Glomerular endothelial cell (primary cell): ENCODE data around the gene SEH1L. TPM values are rescaled to one million over a fixed set of nuclear protein-coding genes. Genes with fewer than 3 reads are reported as not detected.
"Not testable (repeated sequence)": the region's sequence is repeated elsewhere in the genome, so short reads cannot be mapped to it uniquely, and the experiment has no call there.

Experiments
- DNase-seq: peaks from one replicate; pipeline ENCODE4 v3.0.0-alpha.2; 2011; ENCODE audit warnings: low read depth, low spot score; ENCODE audit errors: extremely low read depth
- total RNA-seq: library from RNA; depleted of rRNA; stranded (reverse); fragments of >200 nt; gene quantifications from 2 replicates; pipeline ENCODE4 v1.2.3, GENCODE V29; 2015

The SEH1L gene
- total RNA-seq, 1 donor from 2014 or later, result 25.3 TPM

DNA sequence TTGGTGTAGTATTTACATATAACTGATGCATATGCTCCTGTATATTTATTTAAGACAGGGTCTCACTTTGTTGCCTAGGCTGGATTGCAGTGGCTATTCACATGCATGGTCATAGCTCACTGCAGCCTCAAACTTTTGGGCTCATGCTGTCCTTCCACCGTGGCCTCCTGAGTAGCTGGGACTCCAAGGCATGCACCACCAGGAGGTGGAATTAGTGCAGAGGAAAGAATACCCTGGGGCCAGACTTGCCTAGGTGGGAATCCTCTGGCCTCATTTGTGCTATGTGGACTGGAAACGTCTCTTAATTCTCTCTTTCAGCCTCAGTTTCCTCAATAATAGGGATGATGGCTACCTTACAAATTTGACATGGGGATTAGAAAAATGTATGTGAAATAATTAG, 45.6 kb downstream of the SEH1L start:
- no peak for DNase-seq

- DNase-seq, result no peak
Observed at GRCh38 chr18:12995424-12995823, 47.6 kb downstream of the SEH1L start.

GRCh38 chr18:12995952-12996477, 48.2 kb downstream of the SEH1L start:
- DNase-seq, result no peak

GRCh38 chr18:12996661-12997292, 49.0 kb downstream of the SEH1L start:
- no peak for DNase-seq

DNA sequence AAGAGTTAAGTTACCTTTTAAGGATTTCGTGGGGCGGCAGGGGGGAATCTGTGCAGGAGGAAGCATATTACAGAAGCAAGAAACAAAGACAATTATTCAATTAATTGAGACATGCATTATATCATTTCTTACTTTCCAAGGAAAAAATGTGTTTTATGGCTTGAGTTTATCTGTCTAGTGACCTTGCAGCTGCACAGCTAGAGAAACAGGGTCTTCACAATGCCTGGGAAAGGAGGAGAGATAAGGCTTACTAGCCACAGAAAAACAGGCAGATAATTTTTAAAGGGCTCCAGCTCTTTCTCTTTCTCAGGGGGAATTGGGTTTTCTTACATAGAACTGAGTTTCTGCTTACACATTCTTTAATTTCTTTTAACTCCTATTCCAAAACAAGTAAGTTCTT, 49.5 kb downstream of the SEH1L start:
- not testable (repeated sequence) for DNase-seq

DNA sequence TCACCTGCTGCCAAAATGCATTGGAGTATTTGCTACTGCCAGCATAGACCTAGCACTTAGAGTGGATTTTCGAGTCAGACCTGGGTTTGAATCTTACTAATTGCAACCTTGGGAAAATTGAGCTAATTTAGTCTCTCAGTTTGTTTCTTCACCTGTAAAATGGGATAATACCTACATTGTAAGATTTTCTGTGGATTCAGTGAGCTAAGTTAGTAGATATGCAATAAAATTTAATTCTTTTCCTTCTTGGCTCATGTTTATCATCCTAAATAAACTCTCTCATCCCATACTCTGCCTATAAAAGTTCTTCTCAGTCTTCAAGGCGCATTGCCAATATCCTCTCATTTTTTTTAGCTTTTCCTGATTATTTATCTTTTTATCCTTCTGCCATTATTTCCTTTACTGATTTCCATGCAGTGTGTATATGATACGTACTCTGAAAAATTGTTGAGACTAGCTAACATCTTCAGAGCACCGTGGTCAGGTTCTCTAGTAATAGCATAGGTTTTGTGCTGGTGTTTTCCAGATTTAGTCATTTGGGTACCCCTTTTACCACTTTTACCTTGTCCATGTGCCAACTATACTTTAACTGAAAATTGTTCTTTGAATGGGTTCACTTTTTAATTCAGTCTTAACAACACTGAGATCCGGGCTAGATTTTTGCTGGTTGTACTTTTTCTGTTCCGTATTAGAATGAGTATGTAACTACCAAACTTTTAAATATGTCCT, 50.7 kb downstream of the SEH1L start:
- DNase-seq, result no peak

GRCh38 chr18:13003466-13003896, 55.7 kb downstream of the SEH1L start:
- peak; percentile 33 for DNase-seq

- no peak for DNase-seq
Observed at GRCh38 chr18:13004396-13004795, 56.6 kb downstream of the SEH1L start.

DNA sequence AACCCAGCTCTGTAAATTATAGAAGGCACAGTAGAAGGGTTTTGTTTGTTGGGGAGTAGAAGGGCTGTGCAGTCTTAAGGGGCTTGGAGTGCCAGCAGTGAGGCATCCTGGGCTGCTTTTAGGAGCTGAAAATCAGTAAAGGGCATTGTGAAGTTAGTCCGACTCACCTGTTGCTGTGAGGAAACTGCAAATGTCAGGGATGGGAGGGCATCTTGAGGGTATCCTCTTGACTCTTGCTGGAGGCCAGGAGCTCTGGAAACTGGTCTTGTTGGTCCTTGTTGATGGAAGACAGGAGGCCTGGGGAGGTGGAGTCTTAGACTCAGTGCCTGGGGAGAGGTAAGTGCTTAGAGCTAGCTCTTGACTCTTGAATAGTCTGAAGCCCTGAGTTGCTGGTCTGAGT, 57.5 kb downstream of the SEH1L start:
- no peak for DNase-seq

- DNase-seq, result no peak
Observed at GRCh38 chr18:13006531-13007247, 58.9 kb downstream of the SEH1L start.

GRCh38 chr18:13007248-13007560, 59.4 kb downstream of the SEH1L start:
- no peak for DNase-seq

- DNase-seq, result no peak
Observed at GRCh38 chr18:13011719-13012118, 63.9 kb downstream of the SEH1L start.

GRCh38 chr18:13014232-13014631, 66.4 kb downstream of the SEH1L start:
- DNase-seq, result no peak

- DNase-seq, result no peak
Observed at GRCh38 chr18:13014818-13015217, 67.0 kb downstream of the SEH1L start.

- DNase-seq, result no peak
Observed at GRCh38 chr18:13017247-13017875, 69.5 kb downstream of the SEH1L start.

DNA sequence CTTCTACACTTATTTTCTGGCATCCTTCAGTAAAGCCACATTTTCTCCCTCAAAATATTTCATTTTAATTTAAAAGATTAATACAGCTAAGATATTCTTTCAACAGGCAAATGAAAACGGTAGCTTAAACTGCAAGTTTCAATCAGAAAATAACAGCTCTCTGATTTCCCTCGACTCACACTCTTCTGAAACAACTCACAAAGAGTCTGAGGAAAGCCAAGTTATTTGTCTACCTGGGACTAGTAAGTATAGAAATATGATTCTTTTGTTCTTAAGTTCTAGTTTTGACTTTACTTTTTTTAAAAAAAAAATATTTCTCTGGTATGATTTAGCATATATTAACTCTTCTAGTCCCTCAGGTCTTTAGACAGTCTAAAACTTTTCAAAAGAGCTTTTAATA, 70.6 kb downstream of the SEH1L start:
- DNase-seq, result no peak

DNA sequence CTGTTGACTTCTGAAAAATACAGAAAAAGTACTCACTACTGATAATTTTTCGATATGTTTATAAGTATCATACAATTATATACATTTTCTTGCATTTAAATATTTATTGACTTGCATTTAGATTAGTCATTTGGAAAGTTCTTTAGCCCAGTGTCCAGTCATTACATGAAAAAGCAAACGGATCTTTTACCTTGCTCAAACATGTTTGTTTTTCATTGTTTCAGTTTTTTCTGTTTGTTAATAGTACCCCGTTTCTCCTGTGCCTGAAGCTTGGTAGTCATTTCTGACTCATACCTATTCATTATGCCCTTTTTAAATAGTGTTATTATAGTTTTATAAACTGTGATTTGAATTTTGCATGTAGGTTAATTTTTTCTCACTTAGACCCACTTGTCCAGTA, 71.5 kb downstream of the SEH1L start:
- no peak for DNase-seq

- DNase-seq, result no peak
Observed at GRCh38 chr18:13022644-13023043, 74.8 kb downstream of the SEH1L start.

GRCh38 chr18:13025233-13025632, 77.4 kb downstream of the SEH1L start:
- no peak for DNase-seq

- DNase-seq, result no peak
Observed at GRCh38 chr18:13026583-13027270, 78.9 kb downstream of the SEH1L start.

DNA sequence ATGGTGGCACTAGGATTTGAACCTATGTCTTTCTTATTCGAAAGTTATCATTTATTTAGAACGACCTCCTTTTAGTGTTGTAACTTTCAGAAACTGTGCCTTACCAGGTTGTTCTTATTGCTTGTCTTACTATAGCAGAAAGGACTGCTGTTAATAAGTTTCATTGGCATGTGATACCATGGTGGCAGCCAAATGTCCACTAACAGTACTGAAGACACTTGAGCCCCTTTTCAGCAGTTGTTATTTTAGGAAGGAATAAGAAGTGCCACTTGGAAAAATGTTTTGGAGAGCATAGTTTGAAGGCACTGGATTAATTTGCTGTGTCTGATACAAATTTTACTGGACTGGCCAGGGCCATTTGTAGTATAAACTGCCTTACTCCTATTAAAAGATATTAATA, 81.1 kb downstream of the SEH1L start:
- DNase-seq, result no peak
